ENCODE measurements around the gene ADAMTS14. TPM values are rescaled to one million over a fixed set of nuclear protein-coding genes. Genes with fewer than 3 reads are reported as not detected.
"Not testable (repeated sequence)": the region's sequence is repeated elsewhere in the genome, so short reads cannot be mapped to it uniquely, and the experiment has no call there.

ADAMTS14 gene
- 1 to 10 TPM; 1.8 to 2.1 (median 2.1) TPM for total RNA-seq
- long read RNA-seq, donor 1, partial matches to known transcripts = 1 of 1 reads
- long read RNA-seq, donor 1, other reads (novel, unspliced or antisense) = 0 of 1 reads
- long read RNA-seq, donor 2, partial matches to known transcripts = 2 of 3 reads
- long read RNA-seq, donor 2, other reads (novel, unspliced or antisense) = 1 of 3 reads

GRCh38 chr10:70672165-70673042, at the start of gene ADAMTS14:
Gene ADAMTS14, plus strand, starts transcription at chr10:70672506. Its CDS starts 297 bp downstream, at chr10:70672803.
- H3K4me1 ChIP-seq (ENCODE audit: low read depth) = peaks cover 3% of the 10 kb centered on the region
- H3K4me3 ChIP-seq = no peak within 1 kb of the TSS
- intact Hi-C loops (cut with DNase I, micrococcal nuclease) = no loop called here
- ATAC-seq (peak; percentile 41), DNase-seq (peak in 2 of 3 donors; percentile 36 to 46)
- no peaks in the 10 kb centered on the region for H3K9me3 ChIP-seq
- H3K36me3 ChIP-seq (ENCODE audit: low read depth) = no peaks in the 10 kb centered on the region
- TF ChIP-seq CTCF (IDR thresholded peaks at IDR 0.05) = no peak

GRCh38 chr10:70622541-70622940, 49.8 kb upstream of the ADAMTS14 start:
- Histone ChIP-seq H3K4me1 (ENCODE audit: low read depth) (no peaks in the 10 kb centered on the region), H3K9me3 (peaks cover 6% of the 10 kb centered on the region), H3K4me3 (no peak overlapping the region), H3K36me3 (ENCODE audit: low read depth) (no peaks in the 10 kb centered on the region)
- TF ChIP-seq CTCF (IDR thresholded peaks at IDR 0.05) = no peak
- intact Hi-C loops (cut with DNase I, micrococcal nuclease) = no loop called here
- ATAC-seq (no peak), DNase-seq (no peak)

GRCh38 chr10:70622981-70623844, 49.1 kb upstream of the ADAMTS14 start:
- no peaks in the 10 kb centered on the region for H3K36me3 ChIP-seq (ENCODE audit: low read depth)
- peaks cover 6% of the 10 kb centered on the region for H3K9me3 ChIP-seq
- ATAC-seq (no peak), DNase-seq (no peak)
- no peak for TF ChIP-seq CTCF (IDR thresholded peaks at IDR 0.05)
- no peak overlapping the region for H3K4me3 ChIP-seq
- no peaks in the 10 kb centered on the region for H3K4me1 ChIP-seq (ENCODE audit: low read depth)
- intact Hi-C loops (cut with DNase I, micrococcal nuclease) = no loop called here

- Histone ChIP-seq H3K4me3 (no peak overlapping the region), H3K36me3 (ENCODE audit: low read depth) (no peaks in the 10 kb centered on the region), H3K4me1 (ENCODE audit: low read depth) (no peaks in the 10 kb centered on the region), H3K9me3 (peaks cover 6% of the 10 kb centered on the region)
- no peak for TF ChIP-seq CTCF (IDR thresholded peaks at IDR 0.05)
- DNase-seq (no peak), ATAC-seq (no peak)
- intact Hi-C loops (cut with DNase I, micrococcal nuclease) = no loop called here
These were observed 46.2 kb upstream of the ADAMTS14 start for GRCh38 chr10:70626056-70626455.

GRCh38 chr10:70629338-70629737, 43.0 kb upstream of the ADAMTS14 start:
- no peak for TF ChIP-seq CTCF (IDR thresholded peaks at IDR 0.05)
- Histone ChIP-seq H3K9me3 (peaks cover 6% of the 10 kb centered on the region), H3K4me1 (ENCODE audit: low read depth) (no peaks in the 10 kb centered on the region), H3K36me3 (ENCODE audit: low read depth) (no peaks in the 10 kb centered on the region), H3K4me3 (no peak overlapping the region)
- intact Hi-C loops (cut with DNase I, micrococcal nuclease) = no loop called here
- ATAC-seq = no peak
- DNase-seq = no peak

- H3K9me3 ChIP-seq; H3K36me3 ChIP-seq (ENCODE audit: low read depth); DNase-seq; intact Hi-C loops (cut with DNase I, micrococcal nuclease); H3K4me3 ChIP-seq; H3K4me1 ChIP-seq (ENCODE audit: low read depth); ATAC-seq: not testable (repeated sequence)
These were observed 40.6 kb upstream of the ADAMTS14 start for GRCh38 chr10:70631735-70632134.

Measured in mucosa of descending colon (tissue), 3 donors.